ENCODE measurements around the gene TBX6.

Gene TBX6

GRCh38 chr16:30091474-30092372, at the start of gene TBX6:
Gene TBX6 (minus strand): TSS chr16:30091924. CDS start chr16:30091193, 731 bp downstream.
- TF ChIP-seq FOXM1 (IDR thresholded peaks at IDR 0.05; ENCODE audit: borderline replicate concordance) (no peak), ELF4 (IDR thresholded peaks at IDR 0.05) (peak; percentile 45; the same call in 1 of the 2 replicates), SUZ12 (IDR thresholded peaks at IDR 0.05) (peak; percentile 99), PKNOX1 (IDR thresholded peaks at IDR 0.05) (no peak), ZNF384 (IDR thresholded peaks at IDR 0.05) (no peak), BHLHE40 (IDR thresholded peaks at IDR 0.05; ENCODE audit: borderline replicate concordance) (no peak), NFRKB (IDR thresholded peaks at IDR 0.05) (no peak), CTBP1 (IDR thresholded peaks at IDR 0.05; ENCODE audit: borderline replicate concordance) (no peak), FOXA1 (IDR thresholded peaks at IDR 0.05) (no peak), TARDBP (IDR thresholded peaks at IDR 0.05) (no peak; the same call in 1 of the 2 replicates), L3MBTL2 (conservative IDR thresholded peaks at IDR 0.05) (peak; percentile 93), FOXK2 (IDR thresholded peaks at IDR 0.05) (no peak), SP1 (IDR thresholded peaks at IDR 0.05) (no peak), LEF1 (IDR thresholded peaks at IDR 0.05; ENCODE audit: borderline replicate concordance) (no peak; the same call in 1 of the 2 replicates), ARNT (IDR thresholded peaks at IDR 0.05) (no peak), HDGF (IDR thresholded peaks at IDR 0.05; ENCODE audit: borderline replicate concordance) (no peak)
- POLR2A ChIA-PET, result interaction anchor here (0.5 to 7.9 kb wide), 37 partner anchors 10 to 518 kb away, joined by 3 to 155 read pairs (median 4); partner anchors contain the start of genes ALDOA, CORO1A, DCTPP1 and KCTD13
- peak; percentile 97 for DNase-seq (ENCODE audit: extremely low spot score)
- CTCF ChIA-PET, result interaction anchor here (0.6 to 3.1 kb wide), 30 partner anchors 11 to 1128 kb away, joined by 3 to 36 read pairs (median 4); partner anchors contain the start of genes ALDOA, DCTPP1, GDPD3 and ZNF771

GRCh38 chr16:30139583-30140481, 48.1 kb upstream of the TBX6 start:
- TF ChIP-seq FOXA1 (IDR thresholded peaks at IDR 0.05) (no peak), ELF4 (IDR thresholded peaks at IDR 0.05) (no peak), LEF1 (IDR thresholded peaks at IDR 0.05; ENCODE audit: borderline replicate concordance) (no peak), CTBP1 (IDR thresholded peaks at IDR 0.05; ENCODE audit: borderline replicate concordance) (no peak), SP1 (IDR thresholded peaks at IDR 0.05) (no peak), ARNT (IDR thresholded peaks at IDR 0.05) (no peak), PKNOX1 (IDR thresholded peaks at IDR 0.05) (no peak), FOXK2 (IDR thresholded peaks at IDR 0.05) (no peak), TARDBP (IDR thresholded peaks at IDR 0.05) (no peak), NFRKB (IDR thresholded peaks at IDR 0.05) (no peak), BHLHE40 (IDR thresholded peaks at IDR 0.05; ENCODE audit: borderline replicate concordance) (no peak), ZNF384 (IDR thresholded peaks at IDR 0.05) (no peak), FOXM1 (IDR thresholded peaks at IDR 0.05; ENCODE audit: borderline replicate concordance) (no peak), SUZ12 (IDR thresholded peaks at IDR 0.05) (no peak), HDGF (IDR thresholded peaks at IDR 0.05; ENCODE audit: borderline replicate concordance) (no peak), L3MBTL2 (conservative IDR thresholded peaks at IDR 0.05) (no peak)
- DNase-seq (ENCODE audit: extremely low spot score), result no peak
- POLR2A ChIA-PET, result interaction anchor here (1.1 to 1.2 kb wide), 2 partner anchors 10 to 11 kb away, joined by 3 read pairs; no protein-coding TSS in a partner anchor
- CTCF ChIA-PET, result interaction anchor here (0.6 to 1.1 kb wide), 3 partner anchors 35 to 243 kb away, joined by 3 to 7 read pairs (median 3); no protein-coding TSS in a partner anchor

GRCh38 chr16:30137897-30138296, 46.2 kb upstream of the TBX6 start:
- ChIA-PET CTCF (interaction anchor here (0.6 to 1.4 kb wide), 3 partner anchors 21 to 41 kb away, joined by 3 to 7 read pairs (median 4); no protein-coding TSS in a partner anchor), POLR2A (interaction anchor here (1.7 kb wide), 1 partner anchor 14 kb away, joined by 5 read pairs; the partner anchor contains the start of gene MAPK3)
- no peak for TF ChIP-seq HDGF (IDR thresholded peaks at IDR 0.05; ENCODE audit: borderline replicate concordance)
- no peak for TF ChIP-seq TARDBP (IDR thresholded peaks at IDR 0.05)
- TF ChIP-seq FOXA1 (IDR thresholded peaks at IDR 0.05), result no peak
- TF ChIP-seq LEF1 (IDR thresholded peaks at IDR 0.05; ENCODE audit: borderline replicate concordance), result no peak
- TF ChIP-seq SUZ12 (IDR thresholded peaks at IDR 0.05), result no peak
- no peak for DNase-seq (ENCODE audit: extremely low spot score)

DNA sequence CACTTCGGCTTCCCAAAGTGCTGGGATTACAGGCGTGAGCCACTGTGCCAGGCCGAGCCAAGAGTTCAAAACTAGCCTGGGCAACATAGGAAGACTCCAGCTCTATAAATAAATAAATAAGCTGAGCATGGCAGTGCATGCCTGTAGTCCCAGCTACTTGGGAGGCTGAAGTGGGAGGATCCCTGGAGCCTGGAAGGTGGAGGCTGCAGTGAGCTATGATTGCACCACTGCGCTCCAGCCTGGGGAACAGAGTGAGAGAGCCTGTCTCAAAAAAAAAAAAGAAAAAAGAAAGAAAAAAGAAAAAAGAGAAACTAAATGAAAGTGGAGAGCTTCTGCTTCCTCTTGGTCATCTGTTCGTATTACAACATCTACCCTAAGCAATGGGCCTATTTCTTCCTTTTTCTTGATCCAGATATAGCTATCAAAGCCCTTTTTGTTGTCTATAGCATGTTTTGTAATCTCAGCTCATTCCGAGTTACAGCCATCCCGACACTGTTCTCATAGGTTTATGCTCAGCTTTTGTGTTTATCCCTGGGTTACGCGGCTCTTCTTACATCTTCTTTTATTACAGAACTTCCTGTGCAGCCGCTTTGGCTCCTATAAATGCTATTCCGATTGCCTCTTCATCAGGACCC, 45.4 kb upstream of the TBX6 start:
- CTCF ChIA-PET, result interaction anchor here (0.6 to 1.4 kb wide), 3 partner anchors 12 to 41 kb away, joined by 3 to 7 read pairs (median 3); no protein-coding TSS in a partner anchor
- DNase-seq (ENCODE audit: extremely low spot score), result no peak
- TF ChIP-seq SP1 (IDR thresholded peaks at IDR 0.05) (no peak), PKNOX1 (IDR thresholded peaks at IDR 0.05) (no peak), FOXK2 (IDR thresholded peaks at IDR 0.05) (no peak), ZNF384 (IDR thresholded peaks at IDR 0.05) (no peak), FOXA1 (IDR thresholded peaks at IDR 0.05) (no peak), BHLHE40 (IDR thresholded peaks at IDR 0.05; ENCODE audit: borderline replicate concordance) (no peak), NFRKB (IDR thresholded peaks at IDR 0.05) (no peak), TARDBP (IDR thresholded peaks at IDR 0.05) (no peak), FOXM1 (IDR thresholded peaks at IDR 0.05; ENCODE audit: borderline replicate concordance) (no peak), HDGF (IDR thresholded peaks at IDR 0.05; ENCODE audit: borderline replicate concordance) (no peak), SUZ12 (IDR thresholded peaks at IDR 0.05) (no peak)
- POLR2A ChIA-PET, result interaction anchor here (1.7 kb wide), 1 partner anchor 14 kb away, joined by 5 read pairs; the partner anchor contains the start of gene MAPK3
